Mucosa of descending colon (tissue), 3 donors: Measurements from ENCODE around the gene UGT1A5. TPM values are rescaled to one million over a fixed set of nuclear protein-coding genes. Genes with fewer than 3 reads are reported as not detected.

Experiments
- ATAC-seq: fragments of 200-7000 bp; cut with Tn5 transposase; one replicate; pipeline ENCODE4 v1.9.1; 2020; ENCODE audit warnings: mild to moderate bottlenecking, moderate library complexity
- DNase-seq, 3 donors: peaks; one replicate each; pipeline ENCODE4 v3.0.0-alpha.2; 2020
- H3K36me3 ChIP-seq: fragments of 200-600 bp; one replicate; pipeline ENCODE4 v1.8.0; 2021; ENCODE audit warnings: low read depth, mild to moderate bottlenecking
- H3K4me1 ChIP-seq: fragments of 200-600 bp; one replicate; pipeline ENCODE4 v1.8.0; 2021; ENCODE audit warnings: low read depth, mild to moderate bottlenecking
- H3K4me3 ChIP-seq: fragments of 200-600 bp; one replicate; pipeline ENCODE4 v1.8.0; 2021; ENCODE audit warnings: mild to moderate bottlenecking
- H3K9me3 ChIP-seq: fragments of 200-600 bp; one replicate; pipeline ENCODE4 v1.8.0; 2021; ENCODE audit warnings: mild to moderate bottlenecking
- CTCF ChIP-seq: fragments of 200-600 bp; IDR thresholded peaks from one replicate; pipeline ENCODE4 v1.8.0; 2022; ENCODE audit warnings: antibody characterized with exemption, mild to moderate bottlenecking
- intact Hi-C, 2 donors: fragments of 100-400 bp; cut with DNase I in 1 of 2; cut with micrococcal nuclease in 1 of 2; formaldehyde crosslinking; loops; one replicate each; pipeline versions ENCODE4 v1.11.0 to v1.11.1; 2022; cut with DNase I, micrococcal nuclease
- total RNA-seq, 3 donors: library from RNA; stranded (reverse); fragmentation: NEBNext Ultra II Directional in 2 of 3; extraction: Animal tissue kit (Norgen Biotek cat#: 25700) in 2 of 3; gene quantifications; one replicate each; pipeline versions ENCODE4 v1.2.1 to v1.2.4, GENCODE V29; 2021 to 2023
- donor health status: DM: no; HTN: no; CAD: no; lungs with moderate emphysema.
- donor health status: DM: no; HTN: no; CAD: no.
- donor health status: DM: no; HTN: yes; CAD: no.

The UGT1A5 gene
- total RNA-seq, 3 donors from 2014 or later = 2.1 to 6.5 (median 2.4) TPM

- Histone ChIP-seq H3K36me3 (no peaks in the 10 kb centered on the region), H3K4me1 (no peaks in the 10 kb centered on the region), H3K9me3 (no peaks in the 10 kb centered on the region), H3K4me3 (no peak overlapping the region)
- intact Hi-C loops = no loop called here
- ATAC-seq (peak; percentile 82), DNase-seq (peak in 1 of 3 donors; percentile 36)
- no peak for TF ChIP-seq CTCF
Measured at GRCh38 chr2:233705911-233706506, 6.7 kb upstream of the UGT1A5 start.

- H3K36me3 ChIP-seq = no peaks in the 10 kb centered on the region
- no peak for DNase-seq
- no peaks in the 10 kb centered on the region for H3K4me1 ChIP-seq
- H3K4me3 ChIP-seq = no peak overlapping the region
- ATAC-seq = no peak
- intact Hi-C loops = no loop called here
- no peak for TF ChIP-seq CTCF
- H3K9me3 ChIP-seq = no peaks in the 10 kb centered on the region
Measured at GRCh38 chr2:233706720-233707119, 6.0 kb upstream of the UGT1A5 start.

GRCh38 chr2:233707940-233708644 is 4.6 kb upstream of the UGT1A5 start:
- no peaks in the 10 kb centered on the region for H3K36me3 ChIP-seq
- ATAC-seq (no peak), DNase-seq (no peak)
- H3K9me3 ChIP-seq = no peaks in the 10 kb centered on the region
- intact Hi-C loops = no loop called here
- TF ChIP-seq CTCF = no peak
- no peaks in the 10 kb centered on the region for H3K4me1 ChIP-seq
- no peak overlapping the region for H3K4me3 ChIP-seq

GRCh38 chr2:233708942-233709341 is 3.8 kb upstream of the UGT1A5 start:
- DNase-seq = no peak
- no peak overlapping the region for H3K4me3 ChIP-seq
- H3K9me3 ChIP-seq = no peaks in the 10 kb centered on the region
- ATAC-seq = no peak
- H3K36me3 ChIP-seq = no peaks in the 10 kb centered on the region
- no peaks in the 10 kb centered on the region for H3K4me1 ChIP-seq
- intact Hi-C loops = no loop called here
- TF ChIP-seq CTCF = no peak

GRCh38 chr2:233711312-233712008 is 1.2 kb upstream of the UGT1A5 start:
- TF ChIP-seq CTCF = peak; percentile 85
- Histone ChIP-seq H3K36me3 (no peaks in the 10 kb centered on the region), H3K9me3 (no peaks in the 10 kb centered on the region), H3K4me3 (no peak overlapping the region), H3K4me1 (no peaks in the 10 kb centered on the region)
- DNase-seq = peak; percentile 76 to 90 (median 87)
- ATAC-seq = peak; percentile 97
- intact Hi-C loops = no loop called here
